ENCODE data around the gene CDK16.

Gene CDK16

GRCh38 chrX:47218280-47218919 lies at the start of gene CDK16:
Gene CDK16, plus strand, starts transcription at chrX:47218681. Its CDS starts 4,877 bp downstream, at chrX:47223558.
- Histone ChIP-seq H3K27ac (ENCODE audit: low read depth in 2 of 2, low read length in 2 of 2) (peak within 1 kb of the TSS; percentile 87 to 93), H3K27me3 (ENCODE audit: control insufficient read depth in 2 of 2, insufficient read depth in 2 of 2, low read length in 2 of 2) (no peaks in the 10 kb centered on the region), H3K9ac (ENCODE audit: low read depth in 1 of 2, low read length in 2 of 2) (peak within 1 kb of the TSS; percentile 78 to 88), H3K9me3 (ENCODE audit: control insufficient read depth in 2 of 2, low read length in 2 of 2) (no peaks in the 10 kb centered on the region), H3K36me3 (ENCODE audit: control insufficient read depth in 2 of 2, insufficient read depth in 2 of 2, low read length in 2 of 2) (peaks cover 33 to 35% of the 10 kb centered on the region in 2 donors), H3K4me1 (ENCODE audit: control insufficient read depth in 2 of 2, insufficient read depth in 2 of 2, low read length in 2 of 2) (peaks cover 21 to 30% of the 10 kb centered on the region in 2 donors), H3K4me3 (ENCODE audit: low read length in 2 of 2) (peak within 1 kb of the TSS; percentile 84 to 91)

DNA sequence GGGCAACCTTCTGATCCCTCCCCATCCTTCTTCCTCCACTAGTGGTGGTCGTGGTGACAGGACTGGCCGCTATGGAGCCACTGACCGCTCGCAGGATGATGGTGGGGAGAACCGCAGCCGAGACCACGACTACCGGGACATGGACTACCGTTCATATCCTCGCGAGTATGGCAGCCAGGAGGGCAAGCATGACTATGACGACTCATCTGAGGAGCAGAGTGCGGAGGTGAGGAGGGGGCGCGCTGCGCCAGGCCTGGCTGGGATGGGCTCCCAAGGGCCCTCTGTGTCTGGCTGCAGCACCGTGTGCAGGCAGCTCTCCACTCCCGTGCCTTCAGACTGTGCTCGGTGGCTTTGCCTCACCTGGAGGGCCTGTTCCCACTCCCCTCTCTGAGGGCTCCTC lies 49.2 kb upstream of the CDK16 start:
- no peak overlapping the region for H3K27ac ChIP-seq (ENCODE audit: low read depth in 2 of 2, low read length in 2 of 2)
- H3K4me3 ChIP-seq (ENCODE audit: low read length in 2 of 2) = no peak overlapping the region
- H3K4me1 ChIP-seq (ENCODE audit: control insufficient read depth in 2 of 2, insufficient read depth in 2 of 2, low read length in 2 of 2) = no peaks in the 10 kb centered on the region
- peaks cover 18 to 30% of the 10 kb centered on the region in 2 donors for H3K36me3 ChIP-seq (ENCODE audit: control insufficient read depth in 2 of 2, insufficient read depth in 2 of 2, low read length in 2 of 2)
- H3K27me3 ChIP-seq (ENCODE audit: control insufficient read depth in 2 of 2, insufficient read depth in 2 of 2, low read length in 2 of 2) = no peaks in the 10 kb centered on the region
- no peaks in the 10 kb centered on the region for H3K9me3 ChIP-seq (ENCODE audit: control insufficient read depth in 2 of 2, low read length in 2 of 2)
- no peak overlapping the region for H3K9ac ChIP-seq (ENCODE audit: low read depth in 1 of 2, low read length in 2 of 2)

DNA sequence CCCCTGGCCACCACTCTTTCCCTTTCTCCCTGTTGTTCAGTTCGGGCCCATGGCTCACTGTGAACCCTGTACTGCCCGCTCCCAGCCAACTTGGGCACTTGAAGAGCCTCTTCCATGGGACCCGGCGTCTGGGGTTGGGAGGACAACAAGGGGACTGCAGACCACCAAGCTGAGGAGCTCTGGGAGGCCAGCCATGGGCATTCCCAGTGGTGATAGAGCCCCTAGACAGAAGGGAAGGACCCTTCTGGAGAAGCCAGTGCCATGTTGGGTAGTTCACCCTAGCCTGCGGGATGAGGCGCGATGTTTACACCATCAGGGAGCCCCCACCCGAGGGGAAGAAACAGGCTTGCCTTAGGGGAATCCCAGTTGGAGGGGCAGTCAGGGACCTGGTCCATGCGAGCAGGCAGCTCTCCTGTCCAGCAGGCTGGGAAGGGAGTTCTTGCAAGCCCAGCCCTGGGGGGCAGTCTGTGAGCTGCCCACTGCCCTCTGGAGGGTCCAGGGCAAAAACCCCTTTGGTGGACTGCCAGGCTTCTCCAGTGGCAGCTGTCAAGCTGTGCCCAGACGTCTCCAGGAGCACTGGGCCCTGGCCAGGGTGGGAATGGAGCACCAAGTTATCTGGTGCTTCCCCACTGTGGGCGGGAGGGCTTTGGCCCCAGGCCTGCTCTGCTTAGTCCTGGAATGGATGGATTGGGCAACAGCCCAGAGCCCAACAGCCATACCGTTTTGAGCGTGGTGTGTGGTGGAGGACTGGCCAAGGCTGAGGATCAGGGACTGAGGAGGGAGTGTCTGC lies 48.6 kb upstream of the CDK16 start:
- no peak overlapping the region for H3K4me3 ChIP-seq (ENCODE audit: low read length in 2 of 2)
- H3K4me1 ChIP-seq (ENCODE audit: control insufficient read depth in 2 of 2, insufficient read depth in 2 of 2, low read length in 2 of 2) = no peaks in the 10 kb centered on the region
- H3K9me3 ChIP-seq (ENCODE audit: control insufficient read depth in 2 of 2, low read length in 2 of 2) = no peaks in the 10 kb centered on the region
- no peak overlapping the region for H3K27ac ChIP-seq (ENCODE audit: low read depth in 2 of 2, low read length in 2 of 2)
- H3K36me3 ChIP-seq (ENCODE audit: control insufficient read depth in 2 of 2, insufficient read depth in 2 of 2, low read length in 2 of 2) = peaks cover 18 to 33% of the 10 kb centered on the region in 2 donors
- H3K9ac ChIP-seq (ENCODE audit: low read depth in 1 of 2, low read length in 2 of 2) = no peak overlapping the region
- no peaks in the 10 kb centered on the region for H3K27me3 ChIP-seq (ENCODE audit: control insufficient read depth in 2 of 2, insufficient read depth in 2 of 2, low read length in 2 of 2)

GRCh38 chrX:47170861-47171692 lies 47.4 kb upstream of the CDK16 start:
- Histone ChIP-seq H3K9ac (ENCODE audit: low read depth in 1 of 2, low read length in 2 of 2) (no peak overlapping the region), H3K27ac (ENCODE audit: low read depth in 2 of 2, low read length in 2 of 2) (no peak overlapping the region), H3K4me3 (ENCODE audit: low read length in 2 of 2) (no peak overlapping the region), H3K27me3 (ENCODE audit: control insufficient read depth in 2 of 2, insufficient read depth in 2 of 2, low read length in 2 of 2) (no peaks in the 10 kb centered on the region), H3K36me3 (ENCODE audit: control insufficient read depth in 2 of 2, insufficient read depth in 2 of 2, low read length in 2 of 2) (peaks cover 22 to 39% of the 10 kb centered on the region in 2 donors), H3K4me1 (ENCODE audit: control insufficient read depth in 2 of 2, insufficient read depth in 2 of 2, low read length in 2 of 2) (no peaks in the 10 kb centered on the region), H3K9me3 (ENCODE audit: control insufficient read depth in 2 of 2, low read length in 2 of 2) (no peaks in the 10 kb centered on the region)

GRCh38 chrX:47171996-47172395 lies 46.5 kb upstream of the CDK16 start:
- Histone ChIP-seq H3K27me3 (ENCODE audit: control insufficient read depth in 2 of 2, insufficient read depth in 2 of 2, low read length in 2 of 2) (no peaks in the 10 kb centered on the region), H3K9ac (ENCODE audit: low read depth in 1 of 2, low read length in 2 of 2) (no peak overlapping the region), H3K4me1 (ENCODE audit: control insufficient read depth in 2 of 2, insufficient read depth in 2 of 2, low read length in 2 of 2) (no peaks in the 10 kb centered on the region), H3K4me3 (ENCODE audit: low read length in 2 of 2) (no peak overlapping the region), H3K27ac (ENCODE audit: low read depth in 2 of 2, low read length in 2 of 2) (no peak overlapping the region), H3K36me3 (ENCODE audit: control insufficient read depth in 2 of 2, insufficient read depth in 2 of 2, low read length in 2 of 2) (peaks cover 31 to 46% of the 10 kb centered on the region in 2 donors), H3K9me3 (ENCODE audit: control insufficient read depth in 2 of 2, low read length in 2 of 2) (no peaks in the 10 kb centered on the region)

DNA sequence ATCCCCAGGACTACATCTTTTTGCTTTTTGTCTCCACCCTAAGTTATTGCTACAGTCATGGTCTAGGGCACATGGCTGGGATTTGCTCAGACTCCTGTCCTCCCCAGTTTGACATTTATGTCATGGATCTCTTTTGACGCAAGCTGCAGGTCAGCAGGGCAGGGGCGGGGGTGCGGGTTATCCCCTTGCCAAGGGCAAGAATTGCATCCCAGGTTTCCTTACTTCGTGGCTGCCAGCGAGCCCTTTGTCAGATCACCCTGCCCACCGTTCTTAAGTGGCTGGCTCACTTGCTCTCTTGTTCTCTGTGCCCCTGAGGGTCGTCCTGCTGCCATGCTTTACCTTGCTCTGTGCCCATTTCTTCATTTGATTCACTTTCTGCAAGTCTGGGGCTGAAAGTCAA lies 45.9 kb upstream of the CDK16 start:
- Histone ChIP-seq H3K4me1 (ENCODE audit: control insufficient read depth in 2 of 2, insufficient read depth in 2 of 2, low read length in 2 of 2) (no peaks in the 10 kb centered on the region), H3K27ac (ENCODE audit: low read depth in 2 of 2, low read length in 2 of 2) (no peak overlapping the region), H3K9me3 (ENCODE audit: control insufficient read depth in 2 of 2, low read length in 2 of 2) (no peaks in the 10 kb centered on the region), H3K9ac (ENCODE audit: low read depth in 1 of 2, low read length in 2 of 2) (no peak overlapping the region), H3K4me3 (ENCODE audit: low read length in 2 of 2) (no peak overlapping the region), H3K27me3 (ENCODE audit: control insufficient read depth in 2 of 2, insufficient read depth in 2 of 2, low read length in 2 of 2) (no peaks in the 10 kb centered on the region), H3K36me3 (ENCODE audit: control insufficient read depth in 2 of 2, insufficient read depth in 2 of 2, low read length in 2 of 2) (peaks cover 34 to 47% of the 10 kb centered on the region in 2 donors)

GRCh38 chrX:47172971-47173792 lies 45.3 kb upstream of the CDK16 start:
- Histone ChIP-seq H3K9me3 (ENCODE audit: control insufficient read depth in 2 of 2, low read length in 2 of 2) (no peaks in the 10 kb centered on the region), H3K4me1 (ENCODE audit: control insufficient read depth in 2 of 2, insufficient read depth in 2 of 2, low read length in 2 of 2) (no peaks in the 10 kb centered on the region), H3K27ac (ENCODE audit: low read depth in 2 of 2, low read length in 2 of 2) (no peak overlapping the region), H3K36me3 (ENCODE audit: control insufficient read depth in 2 of 2, insufficient read depth in 2 of 2, low read length in 2 of 2) (peaks cover 38 to 52% of the 10 kb centered on the region in 2 donors), H3K9ac (ENCODE audit: low read depth in 1 of 2, low read length in 2 of 2) (no peak overlapping the region), H3K27me3 (ENCODE audit: control insufficient read depth in 2 of 2, insufficient read depth in 2 of 2, low read length in 2 of 2) (peaks cover 0 to 2% of the 10 kb centered on the region in 2 donors), H3K4me3 (ENCODE audit: low read length in 2 of 2) (no peak overlapping the region)

GRCh38 chrX:47174376-47174775 lies 44.1 kb upstream of the CDK16 start:
- peaks cover 48 to 53% of the 10 kb centered on the region in 2 donors for H3K36me3 ChIP-seq (ENCODE audit: control insufficient read depth in 2 of 2, insufficient read depth in 2 of 2, low read length in 2 of 2)

DNA sequence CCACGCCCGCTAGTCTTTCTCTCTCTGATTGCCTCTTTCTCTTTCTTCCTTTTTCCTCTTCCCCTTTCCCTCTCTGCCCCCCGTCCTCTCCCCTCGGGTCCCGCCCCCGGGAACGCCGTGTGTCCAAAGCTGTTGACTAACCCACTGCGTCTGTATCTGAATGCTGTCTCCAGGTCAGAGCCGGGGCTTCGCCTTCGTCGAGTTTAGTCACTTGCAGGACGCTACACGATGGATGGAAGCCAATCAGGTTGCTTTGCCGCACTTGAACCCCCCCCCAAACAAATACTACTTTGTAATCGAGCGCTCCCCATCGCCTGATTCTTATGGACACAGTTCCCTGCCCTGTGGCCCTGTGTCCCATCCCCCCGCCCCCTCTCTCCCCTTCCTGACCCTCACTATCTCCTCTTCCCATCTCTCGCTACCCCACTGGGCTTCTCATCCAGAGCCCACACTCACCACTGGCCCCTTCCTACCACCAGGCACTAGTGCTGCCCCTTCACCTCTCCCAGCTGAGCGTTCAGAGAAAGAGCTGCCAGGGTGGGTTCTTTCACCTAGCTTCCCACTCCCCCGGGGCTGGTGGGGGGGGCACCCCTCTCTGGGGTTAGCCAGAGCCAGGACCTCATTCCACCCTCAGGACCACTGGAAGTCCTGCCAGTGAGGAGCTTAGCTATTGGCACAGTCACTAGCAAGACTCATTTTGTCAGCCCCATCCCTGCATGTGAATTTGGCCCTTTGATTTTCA lies 43.5 kb upstream of the CDK16 start:
- Histone ChIP-seq H3K36me3 (ENCODE audit: control insufficient read depth in 2 of 2, insufficient read depth in 2 of 2, low read length in 2 of 2) (peaks cover 46 to 51% of the 10 kb centered on the region in 2 donors), H3K9ac (ENCODE audit: low read depth in 1 of 2, low read length in 2 of 2) (no peak overlapping the region), H3K27ac (ENCODE audit: low read depth in 2 of 2, low read length in 2 of 2) (no peak overlapping the region), H3K27me3 (ENCODE audit: control insufficient read depth in 2 of 2, insufficient read depth in 2 of 2, low read length in 2 of 2) (peaks cover 6 to 11% of the 10 kb centered on the region in 2 donors), H3K4me3 (ENCODE audit: low read length in 2 of 2) (no peak overlapping the region), H3K9me3 (ENCODE audit: control insufficient read depth in 2 of 2, low read length in 2 of 2) (no peaks in the 10 kb centered on the region), H3K4me1 (ENCODE audit: control insufficient read depth in 2 of 2, insufficient read depth in 2 of 2, low read length in 2 of 2) (no peaks in the 10 kb centered on the region)

More at GRCh38 chrX:47174376-47174775, 44.1 kb upstream of the CDK16 start:
- H3K27me3 ChIP-seq (ENCODE audit: control insufficient read depth in 2 of 2, insufficient read depth in 2 of 2, low read length in 2 of 2) = peaks cover 3 to 7% of the 10 kb centered on the region in 2 donors
- no peaks in the 10 kb centered on the region for H3K4me1 ChIP-seq (ENCODE audit: control insufficient read depth in 2 of 2, insufficient read depth in 2 of 2, low read length in 2 of 2)
- no peak overlapping the region for H3K9ac ChIP-seq (ENCODE audit: low read depth in 1 of 2, low read length in 2 of 2)
- H3K27ac ChIP-seq (ENCODE audit: low read depth in 2 of 2, low read length in 2 of 2) = no peak overlapping the region
- H3K4me3 ChIP-seq (ENCODE audit: low read length in 2 of 2) = no peak overlapping the region
- H3K9me3 ChIP-seq (ENCODE audit: control insufficient read depth in 2 of 2, low read length in 2 of 2) = no peaks in the 10 kb centered on the region
